ENCODE results near the gene ERC2. TPM values are rescaled to one million over a fixed set of nuclear protein-coding genes. Genes with fewer than 3 reads are reported as not detected.

Gene ERC2
- total RNA-seq, 1 donor = 0.43 TPM

GRCh38 chr3:55690177-55690576 is 778.1 kb downstream of the ERC2 start:
- no peak overlapping the region for H3K4me3 ChIP-seq (ENCODE audit: low read depth, low read length)
- no peak for DNase-seq (ENCODE audit: low read depth)
- no peak for TF ChIP-seq CTCF (IDR thresholded peaks at IDR 0.05; ENCODE audit: insufficient read depth, low read depth, low read length)

GRCh38 chr3:55688154-55688553 is 780.1 kb downstream of the ERC2 start:
- no peak for TF ChIP-seq CTCF (IDR thresholded peaks at IDR 0.05; ENCODE audit: insufficient read depth, low read depth, low read length)
- DNase-seq (ENCODE audit: low read depth) = no peak
- no peak overlapping the region for H3K4me3 ChIP-seq (ENCODE audit: low read depth, low read length)

GRCh38 chr3:55687526-55687925 is 780.7 kb downstream of the ERC2 start:
- no peak for TF ChIP-seq CTCF (IDR thresholded peaks at IDR 0.05; ENCODE audit: insufficient read depth, low read depth, low read length)
- DNase-seq (ENCODE audit: low read depth) = no peak
- H3K4me3 ChIP-seq (ENCODE audit: low read depth, low read length) = no peak overlapping the region

GRCh38 chr3:55686426-55687254 is 781.6 kb downstream of the ERC2 start:
- no peak for DNase-seq (ENCODE audit: low read depth)

GRCh38 chr3:55683666-55684270 is 784.5 kb downstream of the ERC2 start:
- DNase-seq (ENCODE audit: low read depth) = no peak
- no peak overlapping the region for H3K4me3 ChIP-seq (ENCODE audit: low read depth, low read length)
- no peak for TF ChIP-seq CTCF (IDR thresholded peaks at IDR 0.05; ENCODE audit: insufficient read depth, low read depth, low read length)

More at GRCh38 chr3:55686426-55687254, 781.6 kb downstream of the ERC2 start:
- H3K4me3 ChIP-seq (ENCODE audit: low read depth, low read length) = no peak overlapping the region
- no peak for TF ChIP-seq CTCF (IDR thresholded peaks at IDR 0.05; ENCODE audit: insufficient read depth, low read depth, low read length)

- no peak for DNase-seq (ENCODE audit: low read depth)
- no peak for TF ChIP-seq CTCF (IDR thresholded peaks at IDR 0.05; ENCODE audit: insufficient read depth, low read depth, low read length)
- H3K4me3 ChIP-seq (ENCODE audit: low read depth, low read length) = no peak overlapping the region
These were observed 785.8 kb downstream of the ERC2 start for GRCh38 chr3:55682461-55682860.

Data from fibroblast of villous mesenchyme (primary cell).